ENCODE results near the gene ZFAND2B. TPM values are rescaled to one million over a fixed set of nuclear protein-coding genes. Genes with fewer than 3 reads are reported as not detected.
A peak's percentile ranks its signal among the peaks of the same experiment; 100 is the strongest.

ZFAND2B gene
- polyA plus RNA-seq, 4 donors: 46.9 to 182 (median 101) TPM

- H3K27ac ChIP-seq (ENCODE audit: low read depth in 1 of 3, low read length in 2 of 3): peak within 1 kb of the TSS; percentile 87 to 98 (median 95)
- peak; percentile 26 for FAIRE-seq
- no peaks in the 10 kb centered on the region for H3K9me3 ChIP-seq (ENCODE audit: control insufficient read depth in 2 of 2, insufficient read depth in 1 of 2, low read depth in 1 of 2, low read length in 1 of 2)
- peak; percentile 99 to 100 for DNase-seq
- H3K4me3 ChIP-seq (ENCODE audit: low read depth in 1 of 3, low read length in 3 of 3): peak within 1 kb of the TSS; percentile 63 to 85 (median 84)
- H3K4me1 ChIP-seq (ENCODE audit: control insufficient read depth in 3 of 3, insufficient read depth in 2 of 3, low read depth in 1 of 3, low read length in 2 of 3): peaks cover 5 to 13% (median 10%) of the 10 kb centered on the region in 3 donors
- 0 to 1% (median 0%) methylated on average over 65 to 80 of the region's 80 CpGs for WGBS, 3 donors
- peaks cover 15 to 55% (median 26%) of the 10 kb centered on the region in 3 donors for H3K36me3 ChIP-seq (ENCODE audit: control insufficient read depth in 3 of 3, insufficient read depth in 2 of 3, low read depth in 1 of 3, low read length in 3 of 3)
- H3K27me3 ChIP-seq (ENCODE audit: control insufficient read depth in 3 of 3, insufficient read depth in 3 of 3, low read length in 3 of 3): no peaks in the 10 kb centered on the region
Measured at GRCh38 chr2:219229305-219230058, 22.9 kb downstream of the ZFAND2B start, which contains the start of the genes ANKZF1 and ATG9A. ANKZF1 (plus strand) TSS chr2:219229806; CDS start chr2:219230258, 452 bp downstream. ATG9A (minus strand) TSS chr2:219229636; CDS start chr2:219228024, 1,612 bp downstream.

GRCh38 chr2:219230059-219230540 lies 23.5 kb downstream of the ZFAND2B start:
- Histone ChIP-seq H3K27ac (ENCODE audit: low read depth in 1 of 3, low read length in 2 of 3) (peak overlapping the region; percentile 85 to 98 (median 87)), H3K36me3 (ENCODE audit: control insufficient read depth in 3 of 3, insufficient read depth in 2 of 3, low read depth in 1 of 3, low read length in 3 of 3) (peaks cover 14 to 55% (median 27%) of the 10 kb centered on the region in 3 donors)
- FAIRE-seq: no peak

GRCh38 chr2:219234331-219234730 lies 27.7 kb downstream of the ZFAND2B start:
- FAIRE-seq: no peak

More at GRCh38 chr2:219230059-219230540, 23.5 kb downstream of the ZFAND2B start:
- DNase-seq: peak; percentile 72 to 87
- Histone ChIP-seq H3K4me3 (ENCODE audit: low read depth in 1 of 3, low read length in 3 of 3) (peak overlapping the region; percentile 38 to 85 (median 72)), H3K4me1 (ENCODE audit: control insufficient read depth in 3 of 3, insufficient read depth in 2 of 3, low read depth in 1 of 3, low read length in 2 of 3) (peaks cover 5 to 13% (median 10%) of the 10 kb centered on the region in 3 donors), H3K9me3 (ENCODE audit: control insufficient read depth in 2 of 2, insufficient read depth in 1 of 2, low read depth in 1 of 2, low read length in 1 of 2) (no peaks in the 10 kb centered on the region), H3K27me3 (ENCODE audit: control insufficient read depth in 3 of 3, insufficient read depth in 3 of 3, low read length in 3 of 3) (no peaks in the 10 kb centered on the region)
- WGBS, 3 donors: 0 to 1% (median 0%) methylated on average over 24 of the region's 24 CpGs

GRCh38 chr2:219243291-219243761 lies 36.7 kb downstream of the ZFAND2B start:
- H3K9me3 ChIP-seq (ENCODE audit: control insufficient read depth in 2 of 2, insufficient read depth in 1 of 2, low read depth in 1 of 2, low read length in 1 of 2): no peaks in the 10 kb centered on the region
- WGBS, 3 donors: 13 to 40% (median 32%) methylated on average over 28 of the region's 28 CpGs
- peaks cover 0 to 35% (median 0%) of the 10 kb centered on the region in 3 donors for H3K36me3 ChIP-seq (ENCODE audit: control insufficient read depth in 3 of 3, insufficient read depth in 2 of 3, low read depth in 1 of 3, low read length in 3 of 3)
- FAIRE-seq (no peak), DNase-seq (peak; percentile 76 to 83)
- peak overlapping the region in 2 of 3 donors; percentile 0 to 22 for H3K4me3 ChIP-seq (ENCODE audit: low read depth in 1 of 3, low read length in 3 of 3)
- peaks cover 13 to 24% (median 15%) of the 10 kb centered on the region in 3 donors for H3K4me1 ChIP-seq (ENCODE audit: control insufficient read depth in 3 of 3, insufficient read depth in 2 of 3, low read depth in 1 of 3, low read length in 2 of 3)
- H3K27me3 ChIP-seq (ENCODE audit: control insufficient read depth in 3 of 3, insufficient read depth in 3 of 3, low read length in 3 of 3): no peaks in the 10 kb centered on the region
- H3K27ac ChIP-seq (ENCODE audit: low read depth in 1 of 3, low read length in 2 of 3): peak overlapping the region in 2 of 3 donors; percentile 7

More at GRCh38 chr2:219234331-219234730, 27.7 kb downstream of the ZFAND2B start:
- Histone ChIP-seq H3K36me3 (ENCODE audit: control insufficient read depth in 3 of 3, insufficient read depth in 2 of 3, low read depth in 1 of 3, low read length in 3 of 3) (peaks cover 12 to 58% (median 28%) of the 10 kb centered on the region in 3 donors), H3K9me3 (ENCODE audit: control insufficient read depth in 2 of 2, insufficient read depth in 1 of 2, low read depth in 1 of 2, low read length in 1 of 2) (no peaks in the 10 kb centered on the region), H3K27me3 (ENCODE audit: control insufficient read depth in 3 of 3, insufficient read depth in 3 of 3, low read length in 3 of 3) (no peaks in the 10 kb centered on the region), H3K27ac (ENCODE audit: low read depth in 1 of 3, low read length in 2 of 3) (no peak overlapping the region), H3K4me3 (ENCODE audit: low read depth in 1 of 3, low read length in 3 of 3) (no peak overlapping the region), H3K4me1 (ENCODE audit: control insufficient read depth in 3 of 3, insufficient read depth in 2 of 3, low read depth in 1 of 3, low read length in 2 of 3) (no peaks in the 10 kb centered on the region)
- 74 to 94% (median 92%) methylated on average over 3 of the region's 3 CpGs for WGBS, 3 donors
- DNase-seq: no peak

GRCh38 chr2:219244789-219245147 lies 38.2 kb downstream of the ZFAND2B start:
- Histone ChIP-seq H3K9me3 (ENCODE audit: control insufficient read depth in 2 of 2, insufficient read depth in 1 of 2, low read depth in 1 of 2, low read length in 1 of 2) (no peaks in the 10 kb centered on the region), H3K36me3 (ENCODE audit: control insufficient read depth in 3 of 3, insufficient read depth in 2 of 3, low read depth in 1 of 3, low read length in 3 of 3) (peaks cover 0 to 33% (median 0%) of the 10 kb centered on the region in 3 donors), H3K27ac (ENCODE audit: low read depth in 1 of 3, low read length in 2 of 3) (peak overlapping the region; percentile 71 to 91 (median 73)), H3K4me3 (ENCODE audit: low read depth in 1 of 3, low read length in 3 of 3) (peak overlapping the region; percentile 59 to 91 (median 91)), H3K27me3 (ENCODE audit: control insufficient read depth in 3 of 3, insufficient read depth in 3 of 3, low read length in 3 of 3) (no peaks in the 10 kb centered on the region), H3K4me1 (ENCODE audit: control insufficient read depth in 3 of 3, insufficient read depth in 2 of 3, low read depth in 1 of 3, low read length in 2 of 3) (peaks cover 13 to 38% (median 20%) of the 10 kb centered on the region in 3 donors)
- WGBS, 3 donors: 19 to 36% (median 23%) methylated on average over 6 of the region's 6 CpGs
- no peak for DNase-seq
- no peak for FAIRE-seq

- Histone ChIP-seq H3K4me1 (ENCODE audit: control insufficient read depth in 3 of 3, insufficient read depth in 2 of 3, low read depth in 1 of 3, low read length in 2 of 3) (peaks cover 17 to 44% (median 20%) of the 10 kb centered on the region in 3 donors), H3K27ac (ENCODE audit: low read depth in 1 of 3, low read length in 2 of 3) (peak within 1 kb of the TSS; percentile 71 to 91 (median 89)), H3K36me3 (ENCODE audit: control insufficient read depth in 3 of 3, insufficient read depth in 2 of 3, low read depth in 1 of 3, low read length in 3 of 3) (peaks cover 0 to 32% (median 0%) of the 10 kb centered on the region in 3 donors), H3K4me3 (ENCODE audit: low read depth in 1 of 3, low read length in 3 of 3) (peak within 1 kb of the TSS; percentile 59 to 91 (median 91)), H3K9me3 (ENCODE audit: control insufficient read depth in 2 of 2, insufficient read depth in 1 of 2, low read depth in 1 of 2, low read length in 1 of 2) (no peaks in the 10 kb centered on the region), H3K27me3 (ENCODE audit: control insufficient read depth in 3 of 3, insufficient read depth in 3 of 3, low read length in 3 of 3) (no peaks in the 10 kb centered on the region)
- FAIRE-seq (no peak), DNase-seq (peak; percentile 87 to 97)
- 0 to 1% (median 1%) methylated on average over 46 of the region's 46 CpGs for WGBS, 3 donors
Measured at GRCh38 chr2:219245148-219245898, 38.7 kb downstream of the ZFAND2B start, which contains the start of the genes GLB1L and STK16. GLB1L (minus strand) TSS chr2:219245444; CDS start chr2:219243573, 1,871 bp downstream. STK16 (plus strand) TSS chr2:219245479; CDS start chr2:219246000, 521 bp downstream.

- 8 to 12% (median 10%) methylated on average over 10 of the region's 10 CpGs for WGBS, 3 donors
- Histone ChIP-seq H3K9me3 (ENCODE audit: control insufficient read depth in 2 of 2, insufficient read depth in 1 of 2, low read depth in 1 of 2, low read length in 1 of 2) (no peaks in the 10 kb centered on the region), H3K36me3 (ENCODE audit: control insufficient read depth in 3 of 3, insufficient read depth in 2 of 3, low read depth in 1 of 3, low read length in 3 of 3) (peaks cover 0 to 37% (median 0%) of the 10 kb centered on the region in 3 donors), H3K4me1 (ENCODE audit: control insufficient read depth in 3 of 3, insufficient read depth in 2 of 3, low read depth in 1 of 3, low read length in 2 of 3) (peaks cover 20 to 49% (median 21%) of the 10 kb centered on the region in 3 donors), H3K27ac (ENCODE audit: low read depth in 1 of 3, low read length in 2 of 3) (peak overlapping the region; percentile 71 to 91 (median 89)), H3K4me3 (ENCODE audit: low read depth in 1 of 3, low read length in 3 of 3) (peak overlapping the region; percentile 59 to 91 (median 91)), H3K27me3 (ENCODE audit: control insufficient read depth in 3 of 3, insufficient read depth in 3 of 3, low read length in 3 of 3) (no peaks in the 10 kb centered on the region)
- peak in 1 of 2 donors; percentile 14 for DNase-seq
- FAIRE-seq: no peak
Measured at GRCh38 chr2:219245899-219246230, 39.3 kb downstream of the ZFAND2B start.

Data from small intestine (tissue), 7 donors.